GM08714 (cell line): ENCODE results near the gene IPO5.
"Not testable (repeated sequence)": the region's sequence is repeated elsewhere in the genome, so short reads cannot be mapped to it uniquely, and the experiment has no call there.

Experiments used
- H3K4me3 ChIP-seq: fragments of 200-500 bp; sonication (Bioruptor generic); 2 replicates; pipeline ENCODE4 v1.5.1; 2014; ENCODE audit warnings: mild to moderate bottlenecking, low read length, inconsistent platforms
- ZNF274 ChIP-seq: IDR thresholded peaks from 2 replicates; pipeline ENCODE4 v1.6.1; 2012; ENCODE audit warnings: mild to moderate bottlenecking, low read depth, low read length

IPO5 gene

GRCh38 chr13:98018293-98018692 lies 64.8 kb downstream of the IPO5 start:
- TF ChIP-seq ZNF274: no peak
- no peak overlapping the region for H3K4me3 ChIP-seq

- TF ChIP-seq ZNF274: no peak
- H3K4me3 ChIP-seq: no peak overlapping the region
These were observed 65.7 kb downstream of the IPO5 start for GRCh38 chr13:98019186-98019585.

GRCh38 chr13:98020271-98020670 lies 66.8 kb downstream of the IPO5 start:
- TF ChIP-seq ZNF274: no peak
- no peak overlapping the region for H3K4me3 ChIP-seq

GRCh38 chr13:98022210-98022609 lies 68.7 kb downstream of the IPO5 start:
- no peak overlapping the region for H3K4me3 ChIP-seq
- no peak for TF ChIP-seq ZNF274

GRCh38 chr13:98025480-98026025 lies 72.1 kb downstream of the IPO5 start:
- H3K4me3 ChIP-seq: no peak overlapping the region
- no peak for TF ChIP-seq ZNF274

GRCh38 chr13:98026457-98026857 lies 73.0 kb downstream of the IPO5 start:
- no peak for TF ChIP-seq ZNF274
- H3K4me3 ChIP-seq: no peak overlapping the region

- TF ChIP-seq ZNF274: no peak
- H3K4me3 ChIP-seq: no peak overlapping the region
These were observed 78.7 kb downstream of the IPO5 start for GRCh38 chr13:98032168-98032567.

- TF ChIP-seq ZNF274: no peak
- no peak overlapping the region for H3K4me3 ChIP-seq
These were observed 80.1 kb downstream of the IPO5 start for GRCh38 chr13:98033277-98034247.

GRCh38 chr13:98035373-98035772 lies 81.9 kb downstream of the IPO5 start:
- H3K4me3 ChIP-seq: no peak overlapping the region
- no peak for TF ChIP-seq ZNF274

- not testable (repeated sequence) for H3K4me3 ChIP-seq
These were observed 83.3 kb downstream of the IPO5 start for GRCh38 chr13:98036564-98037302.

- no peak overlapping the region for H3K4me3 ChIP-seq
- no peak for TF ChIP-seq ZNF274
These were observed 85.8 kb downstream of the IPO5 start for GRCh38 chr13:98039261-98039660.

- H3K4me3 ChIP-seq: no peak overlapping the region
These were observed 86.5 kb downstream of the IPO5 start for GRCh38 chr13:98039964-98040363.

GRCh38 chr13:98041081-98041820 lies 87.8 kb downstream of the IPO5 start:
- H3K4me3 ChIP-seq: no peak overlapping the region
- no peak for TF ChIP-seq ZNF274

More at GRCh38 chr13:98039964-98040363, 86.5 kb downstream of the IPO5 start:
- no peak for TF ChIP-seq ZNF274

- H3K4me3 ChIP-seq: no peak overlapping the region
- TF ChIP-seq ZNF274: no peak
These were observed 90.8 kb downstream of the IPO5 start for GRCh38 chr13:98044301-98044700.

GRCh38 chr13:98047785-98048184 lies 94.3 kb downstream of the IPO5 start:
- H3K4me3 ChIP-seq: not testable (repeated sequence)
